HPDE6-E6E7 (cell line): ENCODE measurements around the gene CYBA.
"Not testable (repeated sequence)": the region's sequence is repeated elsewhere in the genome, so short reads cannot be mapped to it uniquely, and the experiment has no call there.

Experiments
- DNase-seq: peaks from one replicate; pipeline ENCODE4 v3.0.0; 2011; ENCODE audit warnings: missing footprints; ENCODE audit errors: extremely low spot score

The CYBA gene

GRCh38 chr16:88686439-88687253, 35.8 kb upstream of the CYBA start, which contains the start of gene SNAI3:
TSS of gene SNAI3 (minus strand) at chr16:88686507. CDS start at chr16:88686406, 101 bp downstream.
- peak; percentile 91 for DNase-seq

- peak; percentile 73 for DNase-seq
These were observed 35.2 kb upstream of the CYBA start for GRCh38 chr16:88686062-88686438.

- DNase-seq: peak; percentile 83
These were observed 34.6 kb upstream of the CYBA start for GRCh38 chr16:88685156-88686061.

GRCh38 chr16:88684569-88685155, 33.8 kb upstream of the CYBA start:
- DNase-seq: no peak

- DNase-seq: no peak
These were observed 31.0 kb upstream of the CYBA start for GRCh38 chr16:88681709-88682451.

GRCh38 chr16:88681084-88681680, 30.3 kb upstream of the CYBA start:
- peak; percentile 49 for DNase-seq

DNA sequence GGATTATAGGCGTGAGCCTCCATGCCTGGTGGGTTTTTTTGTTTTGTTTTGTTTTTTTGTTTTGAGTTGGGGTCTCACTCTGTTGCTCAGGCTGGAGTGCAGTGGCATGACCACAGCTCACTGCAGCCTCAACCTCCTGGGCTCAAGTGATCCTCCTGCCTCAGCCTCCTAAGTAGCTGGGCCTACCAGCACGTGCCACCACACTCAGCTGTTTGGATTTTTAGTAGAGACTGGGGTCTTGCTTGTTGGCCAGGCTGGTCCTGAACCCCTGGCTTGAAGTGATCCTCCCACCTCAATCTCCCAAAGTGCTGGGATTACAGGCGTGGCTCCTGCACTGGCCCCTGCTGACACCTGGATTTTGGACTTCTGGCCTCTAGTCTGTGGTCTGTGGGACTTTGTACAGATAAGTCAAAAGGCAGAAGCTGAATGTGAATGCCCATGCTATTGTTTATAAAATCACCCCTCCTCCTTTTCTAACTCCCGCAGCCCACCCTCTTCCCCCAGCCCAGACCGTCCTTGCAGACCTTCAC, 29.8 kb upstream of the CYBA start:
- DNase-seq: no peak

GRCh38 chr16:88678224-88678979, 27.5 kb upstream of the CYBA start:
- no peak for DNase-seq

- DNase-seq: no peak
These were observed 26.9 kb upstream of the CYBA start for GRCh38 chr16:88677721-88678120.

- DNase-seq: no peak
These were observed 25.8 kb upstream of the CYBA start for GRCh38 chr16:88676502-88677242.

DNA sequence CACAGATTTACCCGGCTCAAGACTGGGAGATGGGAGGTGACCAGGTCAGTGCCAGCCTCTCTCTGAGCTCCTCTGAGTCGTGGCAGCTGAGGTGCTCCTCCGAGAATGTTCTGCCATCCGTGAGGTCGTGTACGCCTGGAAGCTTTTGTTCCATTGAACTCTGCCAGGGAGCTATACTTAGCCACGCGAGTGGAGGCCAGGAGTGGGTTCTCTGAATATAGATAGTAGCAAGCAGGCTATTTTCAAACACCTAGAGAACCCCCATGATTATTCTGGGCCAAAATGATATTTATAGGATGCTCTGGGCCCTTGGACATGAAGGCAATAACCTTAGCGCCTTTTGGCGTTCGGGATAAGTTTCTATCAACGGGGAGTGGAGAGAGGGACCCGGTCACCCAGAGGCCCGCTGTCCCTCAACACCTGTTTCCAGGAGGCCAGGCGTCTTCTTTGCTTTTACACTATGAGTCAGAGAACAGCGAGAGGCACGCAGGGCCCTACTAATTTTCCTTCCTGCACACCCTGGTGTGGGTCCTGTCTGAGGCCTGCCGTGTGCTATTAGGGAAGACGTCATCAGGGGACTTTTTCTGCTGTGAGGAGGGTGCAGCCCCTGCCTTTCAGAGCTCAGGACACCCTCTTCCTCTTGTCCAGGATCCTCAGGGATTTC, 23.0 kb upstream of the CYBA start:
- DNase-seq: no peak

DNA sequence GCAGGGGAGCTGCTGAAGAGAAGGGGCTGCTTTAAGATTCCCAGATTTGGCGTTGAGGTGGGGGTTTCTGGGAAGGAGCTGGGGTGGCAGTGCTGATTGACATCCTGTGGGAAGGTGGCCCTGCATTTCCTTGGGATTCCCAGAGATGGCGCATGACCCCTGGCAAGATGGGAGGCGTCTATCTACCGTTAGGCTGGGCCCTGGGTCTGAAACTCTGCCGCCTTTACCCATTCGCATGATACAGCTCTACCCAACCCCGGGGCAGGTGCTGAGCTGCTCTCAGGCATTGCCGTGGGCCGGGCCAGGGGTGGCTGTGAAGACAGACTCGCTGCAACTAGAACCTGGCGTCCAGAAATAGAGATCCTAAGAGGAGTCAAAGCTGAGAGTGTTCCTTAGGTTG, 21.9 kb upstream of the CYBA start:
- DNase-seq: no peak

DNA sequence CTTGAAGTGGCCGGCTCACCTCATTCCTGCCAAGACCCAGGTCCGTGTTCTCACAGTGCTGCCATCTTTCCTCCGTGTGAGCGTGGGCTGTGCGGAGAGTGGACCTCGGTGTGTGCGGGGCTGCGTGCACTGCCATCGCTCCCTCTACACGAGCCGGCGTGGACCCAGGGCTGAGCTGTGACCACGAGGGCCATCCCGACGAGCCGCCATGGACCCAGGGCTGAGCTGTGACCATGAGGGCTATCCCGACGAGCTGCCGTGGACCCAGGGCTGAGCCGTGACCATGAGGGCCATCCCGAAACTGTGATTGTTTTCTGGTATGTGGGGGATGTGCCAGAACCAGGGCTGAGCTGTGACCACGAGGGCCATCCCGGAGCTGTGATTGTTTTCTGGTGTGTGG, 21.0 kb upstream of the CYBA start:
- DNase-seq: no peak

DNA sequence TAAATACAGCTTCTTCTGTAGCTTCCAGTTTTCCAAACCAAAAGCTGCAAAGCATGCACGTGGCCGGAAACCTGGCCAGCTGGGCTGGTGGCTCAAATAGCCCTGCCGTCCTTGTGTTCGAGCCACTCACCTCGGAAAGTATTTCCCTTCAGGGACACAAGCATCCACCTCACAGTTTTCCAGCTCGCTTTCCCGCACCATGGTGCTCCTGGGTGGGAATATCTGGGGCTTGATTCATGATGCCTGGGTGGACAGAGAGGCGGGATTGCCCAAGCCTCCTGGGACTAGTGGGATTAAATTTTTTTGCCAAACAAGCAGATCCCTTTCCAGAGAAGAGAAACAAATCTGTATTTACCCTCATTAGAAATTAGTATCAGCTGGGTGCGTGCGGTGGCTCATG, 19.1 kb upstream of the CYBA start:
- DNase-seq: no peak

- DNase-seq: not testable (repeated sequence)
These were observed 18.6 kb upstream of the CYBA start for GRCh38 chr16:88669493-88669892.

GRCh38 chr16:88667461-88667860, 16.6 kb upstream of the CYBA start:
- DNase-seq: no peak

GRCh38 chr16:88665570-88665969, 14.7 kb upstream of the CYBA start:
- no peak for DNase-seq

DNA sequence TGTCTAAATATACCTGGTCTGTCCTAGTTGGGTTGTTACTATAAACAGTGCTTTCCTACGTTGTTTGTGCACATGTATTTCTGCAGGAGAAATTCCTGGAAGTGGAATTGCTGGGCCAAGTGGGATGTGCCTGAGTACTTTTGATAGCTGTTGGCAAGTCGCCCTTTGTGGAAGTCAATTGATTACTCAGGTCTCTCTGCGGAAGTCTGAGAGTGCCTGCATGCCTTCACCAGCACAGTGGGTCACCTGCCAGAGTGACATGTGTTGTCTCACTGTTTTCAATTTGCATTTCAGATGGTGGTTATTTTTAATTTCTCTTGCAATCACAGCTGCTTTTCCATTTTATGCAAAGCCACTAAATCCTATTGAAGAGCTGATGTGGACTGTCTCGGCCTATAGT, 14.3 kb upstream of the CYBA start:
- DNase-seq: no peak
